ENCODE data around the gene MAN2C1.

DNA sequence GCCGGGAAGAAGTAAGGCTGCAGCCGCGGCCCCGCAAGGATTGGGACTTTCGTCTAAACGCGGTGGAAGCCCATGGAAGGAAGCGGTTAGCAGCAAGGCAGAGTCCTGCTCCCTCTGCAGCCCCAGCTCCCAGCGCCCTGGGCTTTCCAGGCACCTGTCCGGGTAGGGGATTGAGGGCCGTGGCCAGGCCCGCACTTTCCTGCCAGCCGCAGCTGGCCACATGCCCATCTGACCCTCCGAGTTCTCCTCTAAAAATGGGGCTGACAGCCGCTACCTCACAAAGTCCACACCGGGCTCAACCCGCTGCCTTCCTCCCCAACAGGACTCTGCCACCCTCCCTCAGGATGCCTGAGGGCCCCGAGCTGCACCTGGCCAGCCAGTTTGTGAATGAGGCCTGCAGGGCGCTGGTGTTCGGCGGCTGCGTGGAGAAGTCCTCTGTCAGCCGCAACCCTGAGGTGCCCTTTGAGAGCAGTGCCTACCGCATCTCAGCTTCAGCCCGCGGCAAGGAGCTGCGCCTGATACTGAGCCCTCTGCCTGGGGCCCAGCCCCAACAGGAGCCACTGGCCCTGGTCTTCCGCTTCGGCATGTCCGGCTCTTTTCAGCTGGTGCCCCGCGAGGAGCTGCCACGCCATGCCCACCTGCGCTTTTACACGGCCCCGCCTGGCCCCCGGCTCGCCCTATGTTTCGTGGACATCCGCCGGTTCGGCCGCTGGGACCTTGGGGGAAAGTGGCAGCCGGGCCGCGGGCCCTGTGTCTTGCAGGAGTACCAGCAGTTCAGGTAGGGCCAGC, 19.7 kb downstream of the MAN2C1 start:
- TF ChIP-seq ZNF274 (IDR thresholded peaks at IDR 0.05; ENCODE audit: low read depth, low read length) = no peak
- no peak for TF ChIP-seq SUZ12 (IDR thresholded peaks at IDR 0.05; ENCODE audit: extremely low read depth, insufficient read depth, insufficient read length)
- no peak for TF ChIP-seq YY1 (IDR thresholded peaks at IDR 0.05; ENCODE audit: insufficient read depth, insufficient read length)
